Kasumi-1 (cell line): ENCODE data around the gene CES3.
"Not testable (repeated sequence)": the region's sequence is repeated elsewhere in the genome, so short reads cannot be mapped to it uniquely, and the experiment has no call there.

Source experiments
- DNase-seq, 2 experiments: peaks; one replicate each; lab custom pipeline; 2025; lab: John Stamatoyannopoulos, UW

CES3 gene

DNA sequence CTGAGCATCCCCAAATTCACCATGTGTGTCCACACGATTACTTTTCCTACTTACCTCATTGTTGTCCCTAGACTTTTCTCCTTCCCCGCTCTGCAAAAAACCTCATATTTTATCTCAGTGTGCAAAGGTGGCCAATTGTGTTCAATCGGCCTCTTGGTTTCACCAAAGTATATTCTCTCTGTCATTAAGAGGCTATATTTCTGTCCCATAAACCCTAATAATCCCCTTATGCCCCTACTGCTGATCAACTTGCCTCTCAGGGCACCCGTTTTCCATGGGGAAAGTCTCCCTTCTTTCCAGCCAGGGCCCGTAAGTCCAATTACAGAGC lies 14.1 kb upstream of the CES3 start:
- no peak for DNase-seq

DNA sequence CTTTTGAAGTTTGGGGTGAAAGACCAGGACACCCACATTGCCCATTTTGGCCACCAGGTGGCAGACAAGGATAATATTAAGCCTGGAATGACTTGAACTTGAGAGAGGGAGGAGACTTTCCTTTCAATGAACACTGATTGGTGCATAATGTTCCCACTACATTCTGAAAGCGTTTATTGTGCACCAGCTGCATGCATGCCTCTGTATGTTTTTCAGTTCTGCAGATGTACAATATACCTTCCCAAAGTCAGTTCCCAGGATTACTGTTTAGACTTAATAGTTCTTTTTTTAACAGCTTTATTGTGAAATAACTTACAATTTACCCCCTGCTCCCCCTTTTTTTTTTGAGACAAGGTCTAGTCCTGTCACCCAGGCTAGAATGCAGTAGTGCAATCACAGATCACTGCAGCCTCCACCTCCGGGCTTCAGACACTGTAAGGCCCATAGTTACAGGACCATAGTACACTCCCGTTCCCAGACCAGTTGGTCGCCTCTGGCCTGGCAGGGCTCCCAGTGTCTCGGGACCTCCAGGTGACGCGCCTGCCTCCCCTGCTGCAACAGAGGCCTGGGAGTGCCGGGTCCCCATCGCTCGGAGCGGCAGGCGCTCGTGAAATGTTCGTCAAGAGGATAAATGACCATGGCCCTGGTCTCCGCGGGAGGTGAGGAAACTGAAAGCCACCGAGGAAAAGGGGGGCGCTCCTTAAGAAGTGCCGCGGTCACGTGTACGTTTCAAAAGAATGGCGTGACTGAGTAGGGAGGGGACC lies 13.6 kb upstream of the CES3 start:
- peak; percentile 86 to 91 for DNase-seq

DNA sequence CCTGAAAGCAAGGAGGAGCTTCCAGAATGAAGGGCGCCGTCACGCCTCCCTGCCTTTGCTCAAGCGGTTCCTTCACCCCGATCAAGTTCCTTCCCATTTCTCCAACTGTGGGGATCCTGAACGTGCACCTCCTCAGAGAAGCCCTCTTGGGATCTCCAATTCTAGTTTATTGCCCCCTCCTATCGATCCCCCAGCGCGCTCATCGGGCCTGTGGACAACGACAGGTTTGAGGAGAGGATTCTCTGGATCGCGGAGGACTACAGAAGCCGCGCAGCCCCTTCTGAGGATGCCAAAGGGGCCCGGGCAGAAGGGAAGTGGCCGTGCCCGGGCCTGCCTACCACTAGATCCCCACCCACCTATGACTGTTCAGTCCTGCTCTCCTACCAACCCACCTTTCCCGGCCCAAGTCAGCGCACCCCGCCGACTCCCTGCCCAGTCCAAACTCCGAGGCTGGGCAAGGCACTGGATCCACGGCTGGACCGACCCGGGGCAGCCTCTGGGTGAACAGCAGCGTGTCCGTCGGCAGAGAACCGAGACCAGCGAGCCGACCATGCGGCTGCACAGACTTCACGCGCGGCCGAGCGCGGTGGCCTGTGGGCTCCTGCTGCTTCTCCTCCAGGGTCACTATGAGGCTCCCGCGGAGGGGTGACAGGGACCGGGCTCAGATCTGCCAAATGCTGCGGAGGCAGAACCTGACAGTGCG lies 12.8 kb upstream of the CES3 start:
- DNase-seq, result peak in 1 of 2 experiments; percentile 14

DNA sequence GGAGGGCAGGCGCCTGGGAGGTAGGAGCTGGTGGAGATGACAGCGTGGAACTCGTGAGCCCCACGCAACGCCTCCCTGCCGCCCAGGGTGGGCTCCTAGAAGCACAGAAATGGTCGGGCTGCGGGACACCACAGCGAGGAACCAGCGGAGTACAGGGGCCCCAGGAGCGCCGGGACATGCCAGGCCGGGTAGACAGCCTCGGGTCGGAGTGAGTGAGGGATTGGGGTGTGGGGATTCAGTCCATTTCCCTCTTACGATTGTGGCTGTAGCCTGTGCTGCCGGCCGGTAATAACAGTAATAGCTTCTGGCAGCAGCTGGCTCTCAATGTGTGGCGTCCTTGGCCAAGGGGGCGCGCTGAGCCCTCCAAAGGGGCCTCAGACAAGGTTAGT lies 12.2 kb upstream of the CES3 start:
- no peak for DNase-seq

DNA sequence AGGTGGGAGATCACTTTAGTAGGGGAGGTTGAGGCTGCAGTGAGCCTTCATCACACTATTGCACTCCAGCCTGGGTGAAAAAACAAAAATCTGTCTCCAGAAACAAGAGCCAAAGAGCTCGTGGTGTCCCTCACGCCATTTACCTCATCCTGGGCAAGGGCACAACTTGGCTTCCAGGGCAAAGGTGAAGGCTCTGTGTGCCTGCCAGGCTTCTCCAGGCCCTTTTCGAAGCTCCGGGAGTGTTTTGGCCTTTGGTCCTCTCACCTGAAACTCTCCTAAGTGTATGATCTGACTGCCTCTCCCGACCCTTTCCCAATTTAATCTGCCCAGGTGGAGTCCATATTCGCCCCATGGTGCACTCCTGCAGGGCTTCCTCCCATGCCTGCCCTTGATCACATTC lies 11.6 kb upstream of the CES3 start:
- DNase-seq, result no peak

DNA sequence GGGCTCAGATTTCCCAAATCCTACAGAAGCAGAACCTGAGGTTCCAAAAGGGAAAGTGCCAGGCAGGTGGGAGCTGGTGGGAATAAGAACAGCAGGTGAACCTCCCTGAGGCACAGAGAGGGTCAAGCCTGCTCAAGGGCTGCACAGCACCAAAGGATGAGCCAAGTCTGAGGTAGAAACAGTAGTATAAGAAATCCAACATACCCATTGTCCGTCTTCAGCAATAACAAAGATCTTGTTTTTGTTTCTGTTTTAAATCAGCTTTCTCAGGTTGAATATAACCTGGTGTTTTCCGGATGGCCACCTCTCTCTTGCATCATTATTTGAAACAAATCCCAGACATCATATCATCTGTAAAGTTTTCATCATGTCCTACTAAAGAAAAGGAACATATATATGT lies 10.6 kb upstream of the CES3 start:
- no peak for DNase-seq

DNA sequence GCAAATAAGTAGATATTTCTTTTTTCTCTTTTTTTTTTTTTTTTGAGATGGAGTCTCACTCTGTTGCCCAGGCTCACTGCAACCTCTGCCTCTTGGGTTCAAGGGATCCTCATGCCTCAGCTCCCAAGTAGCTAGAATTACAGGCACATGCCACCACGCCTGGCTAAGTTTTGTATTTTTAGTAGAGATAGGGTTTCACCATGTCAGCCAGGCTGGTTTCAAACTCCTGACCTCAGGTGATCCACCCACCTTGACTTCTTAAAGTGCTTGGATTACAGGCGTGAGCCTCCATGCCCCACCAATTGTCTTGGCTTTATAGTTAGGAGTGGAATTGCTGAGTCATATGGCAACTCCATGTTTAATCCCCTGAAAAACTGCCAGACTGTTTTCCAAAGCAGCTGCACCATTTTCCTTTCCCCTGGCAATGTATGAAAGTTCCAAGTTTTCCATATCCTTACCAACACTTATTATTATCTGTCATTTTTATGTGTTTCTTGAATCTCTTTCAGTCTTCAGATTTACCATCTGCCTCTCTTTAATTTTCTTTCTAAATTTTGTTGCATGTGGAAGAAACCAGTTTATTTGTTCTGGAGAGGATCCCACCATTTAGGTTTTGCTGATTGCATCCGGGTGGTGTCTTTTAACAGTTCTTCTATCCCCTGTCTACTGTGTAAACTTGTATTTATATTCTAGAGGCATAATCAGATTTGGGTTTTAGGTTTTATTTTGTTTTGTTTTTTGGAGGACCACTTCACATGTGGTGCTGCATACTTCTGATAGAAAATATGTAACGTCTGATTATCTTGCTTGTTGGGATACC lies 9.9 kb upstream of the CES3 start:
- DNase-seq, result no peak

DNA sequence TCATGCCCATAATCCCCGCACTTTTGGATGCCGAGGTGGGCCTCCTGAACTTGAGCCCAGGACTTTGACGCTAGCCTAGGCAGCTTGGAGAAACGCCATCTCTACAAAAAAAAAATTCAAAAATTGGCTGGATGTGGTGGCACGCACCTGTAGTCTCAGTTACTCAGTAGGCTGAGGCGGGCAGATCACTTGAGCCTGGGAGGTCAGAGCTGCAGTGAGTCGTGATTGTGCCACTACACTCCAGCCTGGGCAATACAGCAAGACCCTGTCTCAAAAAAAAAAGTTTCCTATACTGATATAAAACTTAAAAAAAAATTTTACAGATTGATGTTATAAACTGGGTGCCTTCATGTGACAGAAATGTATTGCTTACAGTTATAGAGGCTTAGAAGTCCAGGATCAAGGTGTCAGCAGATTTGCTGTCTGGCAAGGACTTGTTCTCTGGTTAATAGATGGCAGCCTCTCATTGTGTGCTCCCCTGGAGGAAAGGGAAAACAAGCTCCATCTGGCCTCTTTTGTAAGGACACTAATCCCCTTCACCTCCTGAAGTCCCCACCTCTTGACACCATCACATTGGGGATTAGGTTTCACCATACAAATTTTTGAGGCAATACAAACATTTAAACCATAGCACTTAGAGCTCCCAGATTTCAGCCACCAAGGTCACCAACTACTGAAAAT lies 8.5 kb upstream of the CES3 start:
- no peak for DNase-seq

DNA sequence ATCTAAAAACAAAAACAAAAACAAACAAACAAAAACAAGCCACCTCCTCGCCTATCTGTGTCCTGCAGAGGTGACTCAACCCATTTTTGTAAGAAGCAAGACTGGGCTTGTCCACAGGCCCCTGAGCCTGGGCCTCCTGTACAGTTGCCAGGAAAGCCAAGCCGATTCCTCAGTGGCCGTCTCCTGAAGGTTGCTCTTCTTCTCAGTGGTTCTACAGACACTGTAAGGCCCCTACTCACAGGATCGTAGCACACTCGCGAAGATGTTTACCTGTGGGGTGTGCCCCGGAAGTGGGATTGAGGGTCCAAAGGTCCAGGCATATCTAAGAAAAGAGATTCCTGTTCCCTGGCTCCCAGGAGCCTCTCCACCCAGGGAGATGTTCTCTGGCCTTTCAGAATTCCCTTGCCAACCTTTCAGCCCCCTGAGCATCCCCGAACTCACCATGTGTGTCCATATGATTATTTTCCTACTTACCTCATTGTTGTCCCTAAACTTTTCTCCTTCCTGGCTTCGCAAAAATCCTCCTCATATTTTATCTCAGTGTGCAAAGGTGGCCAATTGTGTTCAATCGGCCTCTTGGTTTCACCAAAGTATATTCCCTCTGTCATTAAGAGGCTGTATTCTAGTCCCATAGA lies 7.5 kb upstream of the CES3 start:
- DNase-seq, result no peak

DNA sequence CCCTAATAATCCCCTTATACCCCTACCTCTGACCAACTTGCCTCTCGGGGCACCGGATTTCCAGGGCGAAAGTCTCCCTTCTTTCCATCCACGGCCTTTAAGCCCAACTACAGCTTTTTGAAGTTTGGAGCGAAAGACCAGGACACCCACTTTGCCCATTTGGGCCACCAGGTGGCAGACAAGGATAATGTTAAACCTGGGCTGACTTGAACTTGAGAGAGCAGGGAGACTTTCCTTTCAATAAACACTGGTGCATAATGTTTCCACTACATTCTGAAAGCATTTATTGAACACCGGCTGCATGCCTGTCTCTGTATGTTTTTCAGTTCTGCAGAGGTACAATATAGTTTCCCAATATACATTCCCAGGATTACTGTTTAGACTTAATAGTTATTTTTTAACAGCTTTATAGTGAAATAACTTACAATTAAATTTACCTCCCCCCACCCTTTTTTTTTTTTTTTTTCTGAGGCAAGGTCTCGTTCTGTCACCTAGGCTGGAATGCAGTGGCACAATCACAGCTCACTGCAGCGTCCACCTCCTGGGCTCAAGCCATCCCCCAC lies 6.9 kb upstream of the CES3 start:
- DNase-seq, result peak; percentile 82 to 94

DNA sequence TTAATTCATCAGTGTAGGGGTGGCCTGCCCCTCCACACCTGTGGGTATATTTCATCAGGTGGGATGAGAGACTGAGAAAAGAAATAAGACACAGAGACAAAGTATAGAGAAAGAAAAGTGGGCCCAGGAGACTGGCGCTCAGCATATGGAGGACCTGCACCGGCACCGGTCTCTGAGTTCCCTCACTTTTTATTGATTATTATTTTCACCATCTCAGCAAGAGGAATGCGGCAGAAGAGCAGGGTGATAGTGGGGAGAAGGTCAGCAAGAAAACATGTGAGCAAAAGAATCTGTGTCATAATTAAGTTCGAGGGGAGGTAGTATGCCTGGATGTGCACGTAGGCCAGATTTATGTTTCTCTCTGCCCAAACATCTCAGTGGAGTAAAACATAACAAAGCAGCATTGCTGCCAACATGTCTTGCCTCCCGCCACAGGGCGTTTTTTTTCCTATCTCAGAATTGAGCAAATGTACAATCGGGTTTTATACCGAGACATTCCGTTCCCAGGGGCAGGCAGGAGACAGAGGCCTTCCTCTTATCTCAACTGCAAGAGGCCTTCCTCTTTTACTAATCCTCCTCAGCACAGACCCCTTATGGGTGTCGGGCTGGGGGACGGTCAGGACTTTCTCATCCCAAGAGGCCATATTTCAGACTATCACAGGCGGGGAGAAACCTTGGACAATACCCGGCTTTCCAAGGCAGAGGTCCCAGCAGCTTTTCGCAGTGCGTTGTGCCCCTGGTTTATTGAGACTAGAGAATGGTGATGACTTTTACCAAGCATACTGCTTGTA lies 5.5 kb upstream of the CES3 start:
- not testable (repeated sequence) for DNase-seq

DNA sequence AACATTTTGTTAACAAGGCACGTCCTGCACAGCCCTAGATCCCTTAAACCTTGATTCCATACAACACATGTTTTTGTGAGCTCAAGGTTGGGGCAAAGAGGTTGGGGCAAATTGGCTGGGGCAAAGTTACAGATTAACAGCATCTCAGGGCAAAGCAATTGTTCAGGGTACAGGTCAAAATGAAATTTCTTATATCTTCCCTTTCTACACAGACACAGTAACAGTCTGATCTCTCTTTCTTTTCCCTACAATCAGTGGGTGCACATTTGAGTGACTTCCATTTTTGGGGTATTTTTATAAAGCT lies 5.0 kb upstream of the CES3 start:
- DNase-seq, result not testable (repeated sequence)

DNA sequence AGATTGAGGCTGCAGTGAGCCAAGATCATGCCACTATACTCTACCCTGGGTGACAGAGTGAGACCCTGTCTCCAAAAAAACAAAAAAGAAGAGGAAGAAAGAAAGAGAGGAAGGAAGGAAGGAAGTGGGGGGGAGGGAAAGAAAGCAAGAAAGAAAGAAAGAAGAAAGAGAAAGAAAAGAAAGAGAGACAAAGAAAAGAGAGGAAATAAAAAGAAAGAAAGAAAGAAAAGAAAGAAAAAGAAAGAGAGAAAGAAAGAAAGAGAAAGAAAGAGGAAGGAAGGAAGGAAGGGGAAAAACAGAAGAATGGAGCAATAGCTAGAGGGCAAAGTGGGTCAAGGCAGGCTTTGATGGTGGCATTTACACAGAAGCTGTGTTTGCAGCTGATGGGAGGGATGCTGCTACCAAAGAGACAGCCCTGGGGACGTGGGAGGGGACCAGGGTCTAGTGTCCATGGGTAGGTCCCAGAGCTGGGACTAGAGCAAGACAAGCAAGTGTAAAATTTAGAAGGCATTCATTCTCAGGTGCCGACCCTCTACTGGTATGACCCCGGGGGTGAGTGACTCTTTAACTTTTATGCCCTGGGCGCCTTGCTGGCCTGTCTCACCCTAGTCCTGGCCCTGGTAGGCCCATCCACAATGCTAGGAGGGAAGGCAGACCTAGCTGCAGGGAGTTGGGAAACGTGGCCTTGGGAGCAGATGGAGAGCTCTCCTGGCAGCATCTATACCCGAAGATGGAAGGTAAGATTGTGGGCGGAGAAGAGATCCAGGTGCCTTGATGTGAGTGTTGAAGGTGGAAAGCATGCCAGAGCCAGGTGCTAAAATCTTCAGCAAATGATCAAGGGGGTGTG lies 2.0 kb upstream of the CES3 start:
- DNase-seq, result no peak

DNA sequence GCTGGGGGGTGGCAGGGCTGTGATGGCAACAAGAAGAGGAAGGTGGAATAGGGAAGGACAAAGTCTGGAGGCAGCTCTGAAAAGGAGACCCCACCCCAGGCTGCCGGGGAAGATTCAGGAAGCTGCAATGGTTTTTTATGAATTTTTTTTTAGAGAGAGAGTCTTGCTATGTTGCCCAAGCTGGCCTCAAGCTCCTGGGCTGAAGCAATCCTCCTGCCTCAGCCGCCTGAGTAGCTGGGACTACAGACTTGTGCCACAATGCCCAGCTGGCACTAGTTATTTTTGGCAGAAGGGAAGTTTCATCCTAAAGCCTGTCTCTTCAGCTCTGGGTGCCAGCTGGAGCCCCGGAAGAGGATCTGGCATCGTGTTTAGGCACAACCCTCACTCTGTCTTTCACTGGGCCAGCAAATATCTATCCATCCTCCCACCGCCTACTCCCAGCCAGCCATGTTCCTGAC lies 1.3 kb upstream of the CES3 start:
- no peak for DNase-seq

DNA sequence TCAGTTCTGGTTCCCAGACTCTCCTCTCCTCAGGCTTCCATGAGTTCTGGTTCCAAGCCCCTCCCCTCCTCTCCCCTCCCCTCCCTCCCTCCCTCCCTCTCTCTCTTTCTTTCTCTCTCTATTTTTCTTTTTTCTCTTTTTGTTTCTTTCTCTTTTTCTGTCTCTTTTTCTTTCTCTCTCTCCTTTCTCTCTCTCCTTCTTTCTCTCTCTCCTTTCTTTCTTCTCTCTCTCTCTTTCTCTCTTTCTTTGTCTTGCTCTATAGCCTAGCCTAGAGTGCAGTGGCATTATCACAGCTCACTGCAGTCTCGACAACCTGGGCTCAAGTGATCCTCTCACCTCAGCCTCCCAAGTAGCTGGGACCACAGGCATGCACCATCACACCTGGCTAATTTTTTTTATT lies 796 bp upstream of the CES3 start:
- DNase-seq, result no peak

DNA sequence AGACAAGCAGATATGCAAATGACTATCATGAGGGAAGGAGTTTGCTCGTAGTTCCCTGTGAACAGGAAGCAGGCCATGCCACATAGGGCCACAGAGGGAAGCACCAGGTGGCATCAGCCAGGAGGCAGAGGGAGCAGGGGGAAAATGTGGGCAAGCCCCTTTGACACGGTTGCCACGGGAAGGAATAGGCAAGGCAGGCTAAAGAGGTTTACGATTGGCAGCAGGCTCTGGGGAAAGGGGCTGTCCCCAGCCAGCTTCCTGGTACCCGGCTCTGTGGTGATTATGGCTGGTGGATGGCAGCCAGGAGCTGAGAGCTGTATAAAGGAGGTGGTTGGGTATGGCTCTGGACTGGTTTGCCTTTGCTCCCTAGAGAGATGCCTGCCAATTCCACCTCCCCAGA lies 848 bp downstream of the CES3 start:
- DNase-seq, result peak in 1 of 2 experiments; percentile 10

DNA sequence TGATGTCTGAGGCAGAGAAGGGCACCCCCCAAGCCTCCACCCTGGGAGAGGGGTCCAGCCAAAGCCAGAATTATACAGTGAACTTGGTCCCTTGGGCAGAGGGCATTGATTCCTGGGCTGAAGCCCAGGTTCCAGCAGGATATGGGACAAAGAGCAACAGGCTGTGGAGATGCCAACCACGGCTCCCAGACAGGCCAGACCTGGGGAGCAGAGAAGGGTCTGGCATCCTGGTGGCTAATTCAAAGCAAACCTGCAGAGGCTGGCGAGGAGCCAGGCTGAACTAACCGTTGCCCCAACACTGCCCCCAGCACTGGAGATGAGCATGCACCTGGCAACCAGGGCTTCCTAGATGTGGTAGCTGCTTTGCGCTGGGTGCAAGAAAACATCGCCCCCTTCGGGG lies 3.0 kb downstream of the CES3 start:
- no peak for DNase-seq

DNA sequence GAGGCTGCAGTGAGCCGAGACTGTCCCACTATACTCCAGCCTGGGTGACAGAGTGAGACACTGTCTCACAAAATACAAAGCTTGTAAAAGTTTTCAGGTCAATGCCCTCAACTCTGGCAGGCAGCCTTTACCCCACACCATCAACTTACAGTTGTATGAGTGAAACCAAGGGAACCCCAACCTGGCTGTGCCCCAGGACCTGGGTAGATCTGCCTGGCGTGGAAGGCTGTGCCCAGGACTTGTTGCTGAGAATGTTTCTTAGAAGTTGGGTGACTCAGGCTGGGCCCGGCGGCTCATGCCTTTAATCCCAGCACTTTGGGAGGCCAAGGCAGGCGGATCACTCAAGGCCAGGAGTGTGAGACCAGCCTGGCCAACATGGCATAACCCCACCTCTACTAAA lies 7.8 kb downstream of the CES3 start:
- DNase-seq, result no peak

DNA sequence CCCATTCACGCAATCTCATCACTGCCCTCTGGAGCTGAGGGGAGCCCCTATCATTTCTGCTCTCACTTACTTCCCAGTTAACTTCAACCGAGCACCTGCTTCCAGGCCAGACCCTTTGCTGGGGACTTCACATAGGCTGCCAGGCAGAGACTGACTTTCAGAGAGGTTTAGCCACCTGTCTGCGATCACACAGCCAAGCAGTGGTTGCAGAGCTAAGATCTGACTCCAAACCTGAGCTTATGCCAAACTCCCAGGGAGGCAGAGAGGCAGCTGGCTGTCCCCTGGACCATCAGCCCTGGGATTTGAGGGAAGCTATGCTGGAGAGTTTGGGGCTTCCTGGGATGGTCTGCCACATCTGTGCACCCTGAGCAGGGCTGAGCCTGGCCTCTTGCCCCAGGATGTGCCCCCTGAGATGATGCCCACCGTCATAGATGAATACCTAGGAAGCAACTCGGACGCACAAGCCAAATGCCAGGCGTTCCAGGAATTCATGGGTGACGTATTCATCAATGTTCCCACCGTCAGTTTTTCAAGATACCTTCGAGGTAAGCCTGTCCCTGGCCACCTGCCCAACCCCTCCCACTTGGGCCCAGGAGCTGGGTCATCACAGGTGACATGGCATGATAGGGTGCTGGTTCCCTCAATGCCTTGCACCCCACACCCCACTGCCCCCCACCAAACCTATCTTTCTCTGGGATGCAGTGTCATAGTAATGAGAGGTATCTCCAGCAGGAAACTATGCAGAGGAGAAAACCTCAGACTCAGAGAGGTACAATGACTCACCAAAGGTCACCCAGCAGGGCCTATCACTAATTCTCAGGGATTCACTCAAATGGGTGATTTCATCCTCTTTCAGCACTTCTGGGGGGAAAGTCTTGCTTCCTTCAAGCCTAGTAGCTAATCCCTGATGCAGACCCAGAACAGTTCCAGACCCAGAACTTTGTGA lies 10.0 kb downstream of the CES3 start:
- DNase-seq, result no peak
